CD4-positive, alpha-beta memory T cell (primary cell): Measurements from ENCODE around the gene GUF1. TPM values are rescaled to one million over a fixed set of nuclear protein-coding genes. Genes with fewer than 3 reads are reported as not detected.

Experiments
- CTCF ChIA-PET: fragments of 350-600 bp; sonication (Branson Sonifier 250); formaldehyde crosslinking; loops from one replicate; lab custom pipeline; 2021; ENCODE audit warnings: inconsistent platforms; ENCODE audit not compliant: partially characterized antibody; lab: Charles Lee
- POLR2A ChIA-PET: fragments of 350-600 bp; sonication (Branson Sonifier 250); formaldehyde crosslinking; loops from one replicate; lab custom pipeline; 2021; ENCODE audit not compliant: partially characterized antibody; lab: Charles Lee
- DNase-seq, 5 donors: peaks; one replicate each; pipeline versions ENCODE4 v3.0.0 to v3.0.0-alpha.2; 2020 to 2022; ENCODE audit warnings: mixed read lengths in 1 of 5
- H3K27ac ChIP-seq: one replicate; pipeline ENCODE4 v1.7.0; 2013; ENCODE audit warnings: low read depth, low read length
- H3K27me3 ChIP-seq: 2 replicates; pipeline ENCODE4 v1.7.0; 2013; ENCODE audit warnings: mild to moderate bottlenecking, low read length, moderate library complexity; ENCODE audit not compliant: insufficient read depth
- H3K36me3 ChIP-seq: 2 replicates; pipeline ENCODE4 v1.7.0; 2013; ENCODE audit warnings: mild to moderate bottlenecking, low read length, moderate library complexity; ENCODE audit not compliant: insufficient read depth
- H3K4me1 ChIP-seq: 2 replicates; pipeline ENCODE4 v1.7.0; 2013; ENCODE audit warnings: mild to moderate bottlenecking, low read length, moderate library complexity; ENCODE audit not compliant: insufficient read depth
- H3K4me3 ChIP-seq, 2 donors: one replicate each; pipeline ENCODE4 v1.7.0; 2013; ENCODE audit warnings: low read length in 2 of 2, mild to moderate bottlenecking in 1 of 2
- H3K9me3 ChIP-seq, 2 donors: one replicate each; pipeline ENCODE4 v1.7.0; 2013; ENCODE audit warnings: low read length in 2 of 2, control low read depth in 1 of 2; ENCODE audit not compliant: control insufficient read depth in 1 of 2
- H3K27ac Mint-ChIP-seq, 7 donors: one replicate each; pipeline ENCODE4 v1.8.0; 2020 to 2021; ENCODE audit warnings: mixed read lengths in 7 of 7, mild to moderate bottlenecking in 6 of 7, inconsistent platforms in 3 of 7, moderate library complexity in 3 of 7
- H3K27me3 Mint-ChIP-seq, 2 donors: one replicate each; pipeline ENCODE4 v1.8.0; 2020 to 2021; ENCODE audit warnings: mixed read lengths in 2 of 2
- H3K36me3 Mint-ChIP-seq, 2 donors: one replicate each; pipeline ENCODE4 v1.8.0; 2020 to 2021; ENCODE audit warnings: mixed read lengths in 2 of 2, inconsistent platforms in 1 of 2, mild to moderate bottlenecking in 1 of 2
- H3K4me1 Mint-ChIP-seq, 4 donors: one replicate each; pipeline ENCODE4 v1.8.0; 2020 to 2021; ENCODE audit warnings: mixed read lengths in 4 of 4, mild to moderate bottlenecking in 1 of 4
- H3K4me3 Mint-ChIP-seq, 8 donors: one replicate each; pipeline ENCODE4 v1.8.0; 2020 to 2021; ENCODE audit warnings: mixed read lengths in 8 of 8, mild to moderate bottlenecking in 7 of 8, moderate library complexity in 6 of 8, inconsistent platforms in 3 of 8
- H3K9me3 Mint-ChIP-seq, 8 donors: one replicate each; pipeline ENCODE4 v1.8.0; 2020 to 2021; ENCODE audit warnings: mixed read lengths in 8 of 8, mild to moderate bottlenecking in 5 of 8, inconsistent platforms in 3 of 8, moderate library complexity in 1 of 8
- intact Hi-C: fragments of 100-400 bp; cut with micrococcal nuclease; formaldehyde crosslinking; loops from one replicate; pipeline ENCODE4 v1.15.1; 2023
- polyA plus RNA-seq, 2 donors: library from polyadenylated mRNA; unstranded; fragments of 300-500 nt; fragmentation: Illumina TruSeq; gene quantifications; one replicate each; pipeline ENCODE4 v1.2.3, GENCODE V29; 2021
- total RNA-seq, 2 experiments: library from RNA; stranded (reverse); gene quantifications; one replicate each; pipeline ENCODE4 v1.2.3, GENCODE V29; 2021

Gene GUF1
- total and polyA plus RNA-seq, 4 experiments from 2014 or later, result 9.4 to 24.2 (median 17.6) TPM

GRCh38 chr4:44701037-44701436 lies 22.8 kb downstream of the GUF1 start:
- Mint-ChIP-seq H3K4me1 (no peaks in the 10 kb centered on the region), H3K27ac (peak overlapping the region in 2 of 7 donors; percentile 4 to 73), H3K27me3 (no peaks in the 10 kb centered on the region), H3K4me3 (no peak overlapping the region), H3K9me3 (no peaks in the 10 kb centered on the region), H3K36me3 (peaks cover 31 to 68% of the 10 kb centered on the region in 2 donors)
- Histone ChIP-seq H3K9me3 (no peaks in the 10 kb centered on the region), H3K27ac (no peak overlapping the region), H3K4me1 (no peaks in the 10 kb centered on the region), H3K27me3 (no peaks in the 10 kb centered on the region), H3K36me3 (peaks cover 4% of the 10 kb centered on the region), H3K4me3 (no peak overlapping the region)
- intact Hi-C loops, result no loop called here
- POLR2A ChIA-PET, result interaction anchor here (2.5 kb wide), 1 partner anchor 23 kb away, joined by 12 read pairs; the partner anchor contains the start of gene GUF1
- DNase-seq, result no peak
- CTCF ChIA-PET, result no interaction called here

GRCh38 chr4:44704673-44705072 lies 26.5 kb downstream of the GUF1 start:
- H3K27ac Mint-ChIP-seq, result peak overlapping the region in 1 of 7 donors; percentile 30
- no peak overlapping the region for H3K27ac ChIP-seq
- intact Hi-C loops, result no loop called here
- H3K27me3 Mint-ChIP-seq, result no peaks in the 10 kb centered on the region
- ChIA-PET CTCF (no interaction called here), POLR2A (no interaction called here)
- no peaks in the 10 kb centered on the region for H3K4me1 ChIP-seq
- H3K4me3 Mint-ChIP-seq, result no peak overlapping the region
- no peaks in the 10 kb centered on the region for H3K36me3 ChIP-seq
- H3K4me3 ChIP-seq, result no peak overlapping the region
- H3K27me3 ChIP-seq, result no peaks in the 10 kb centered on the region
- peaks cover 0 to 2% (median 0%) of the 10 kb centered on the region in 4 donors for H3K4me1 Mint-ChIP-seq
- no peaks in the 10 kb centered on the region for H3K9me3 Mint-ChIP-seq
- peaks cover 17 to 52% of the 10 kb centered on the region in 2 donors for H3K36me3 Mint-ChIP-seq
- H3K9me3 ChIP-seq, result no peaks in the 10 kb centered on the region
- DNase-seq, result no peak

GRCh38 chr4:44713125-44713524 lies 34.9 kb downstream of the GUF1 start:
- DNase-seq, result no peak
- POLR2A ChIA-PET, result no interaction called here
- Mint-ChIP-seq H3K9me3 (no peaks in the 10 kb centered on the region), H3K27me3 (no peaks in the 10 kb centered on the region), H3K4me3 (no peak overlapping the region), H3K36me3 (peaks cover 8 to 12% of the 10 kb centered on the region in 2 donors), H3K27ac (peak overlapping the region in 1 of 7 donors; percentile 25), H3K4me1 (peaks cover 0 to 14% (median 7%) of the 10 kb centered on the region in 4 donors)
- Histone ChIP-seq H3K4me3 (no peak overlapping the region), H3K36me3 (peaks cover 5% of the 10 kb centered on the region), H3K27me3 (no peaks in the 10 kb centered on the region), H3K27ac (no peak overlapping the region), H3K4me1 (no peaks in the 10 kb centered on the region), H3K9me3 (no peaks in the 10 kb centered on the region)
- CTCF ChIA-PET, result interaction anchor here (0.6 kb wide), 1 partner anchor 615 kb away, joined by 3 read pairs; no protein-coding TSS in a partner anchor
- intact Hi-C loops, result no loop called here

GRCh38 chr4:44716597-44716996 lies 38.4 kb downstream of the GUF1 start:
- Histone ChIP-seq H3K4me1 (peaks cover 7% of the 10 kb centered on the region), H3K27ac (no peak overlapping the region), H3K9me3 (no peaks in the 10 kb centered on the region), H3K27me3 (no peaks in the 10 kb centered on the region), H3K36me3 (peaks cover 5% of the 10 kb centered on the region), H3K4me3 (no peak overlapping the region)
- H3K4me3 Mint-ChIP-seq, result no peak overlapping the region
- H3K27ac Mint-ChIP-seq, result no peak overlapping the region
- no peaks in the 10 kb centered on the region for H3K9me3 Mint-ChIP-seq
- no peak for DNase-seq
- ChIA-PET POLR2A (interaction anchor here (2.3 kb wide), 1 partner anchor 9 kb away, joined by 6 read pairs; the partner anchor contains the start of gene GNPDA2), CTCF (no interaction called here)
- intact Hi-C loops, result no loop called here
- H3K27me3 Mint-ChIP-seq, result no peaks in the 10 kb centered on the region
- peaks cover 15 to 35% (median 23%) of the 10 kb centered on the region in 4 donors for H3K4me1 Mint-ChIP-seq
- peaks cover 8 to 14% of the 10 kb centered on the region in 2 donors for H3K36me3 Mint-ChIP-seq

DNA sequence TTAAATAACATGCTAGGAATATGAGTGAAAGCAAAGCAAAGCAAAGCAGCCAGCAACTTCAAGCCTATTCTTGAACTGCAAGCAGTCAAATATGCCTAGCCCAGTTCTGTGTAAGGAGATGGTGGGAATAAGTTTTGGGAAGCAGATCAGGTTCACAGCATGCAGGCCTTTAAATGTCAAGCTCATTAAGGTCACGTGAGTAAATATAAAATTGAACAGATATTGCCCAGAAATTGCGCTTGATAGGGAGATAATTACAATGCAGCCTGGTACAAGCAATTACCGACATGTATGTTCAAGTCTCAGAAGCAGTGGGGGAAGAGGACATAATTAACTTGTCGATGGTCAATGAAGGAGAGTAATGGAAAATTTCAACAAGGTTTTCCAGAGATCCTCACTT lies 42.2 kb downstream of the GUF1 start:
- Histone ChIP-seq H3K4me3 (no peak overlapping the region), H3K27ac (no peak overlapping the region), H3K36me3 (no peaks in the 10 kb centered on the region), H3K27me3 (no peaks in the 10 kb centered on the region), H3K4me1 (peaks cover 31% of the 10 kb centered on the region), H3K9me3 (no peaks in the 10 kb centered on the region)
- intact Hi-C loops, result no loop called here
- Mint-ChIP-seq H3K4me3 (no peak overlapping the region), H3K9me3 (no peaks in the 10 kb centered on the region), H3K4me1 (peaks cover 30 to 48% (median 39%) of the 10 kb centered on the region in 4 donors), H3K27me3 (no peaks in the 10 kb centered on the region), H3K36me3 (peaks cover 0 to 9% of the 10 kb centered on the region in 2 donors), H3K27ac (peak overlapping the region in 1 of 7 donors; percentile 9)
- no peak for DNase-seq
- ChIA-PET CTCF (no interaction called here), POLR2A (no interaction called here)

DNA sequence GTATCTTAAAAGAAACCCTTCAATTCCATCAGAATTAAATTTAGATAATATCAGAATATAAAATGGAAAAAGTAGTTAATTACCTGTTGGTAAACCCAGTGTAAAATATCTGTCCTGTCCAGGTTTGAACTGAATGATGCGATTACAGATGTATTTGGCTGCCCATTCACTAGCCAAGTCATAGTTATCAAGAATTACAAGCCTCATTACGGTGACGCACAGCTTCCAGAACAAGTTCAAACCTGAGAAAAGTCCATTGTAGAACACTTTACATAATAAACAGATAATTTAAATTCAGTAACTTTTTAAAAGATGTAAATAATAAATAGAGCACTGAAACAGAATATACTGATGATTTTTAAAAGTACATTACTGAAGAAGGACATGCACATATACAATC lies 43.8 kb downstream of the GUF1 start:
- POLR2A ChIA-PET, result interaction anchor here (1.3 kb wide), 1 partner anchor 44 kb away, joined by 4 read pairs; the partner anchor contains the start of gene GUF1

DNA sequence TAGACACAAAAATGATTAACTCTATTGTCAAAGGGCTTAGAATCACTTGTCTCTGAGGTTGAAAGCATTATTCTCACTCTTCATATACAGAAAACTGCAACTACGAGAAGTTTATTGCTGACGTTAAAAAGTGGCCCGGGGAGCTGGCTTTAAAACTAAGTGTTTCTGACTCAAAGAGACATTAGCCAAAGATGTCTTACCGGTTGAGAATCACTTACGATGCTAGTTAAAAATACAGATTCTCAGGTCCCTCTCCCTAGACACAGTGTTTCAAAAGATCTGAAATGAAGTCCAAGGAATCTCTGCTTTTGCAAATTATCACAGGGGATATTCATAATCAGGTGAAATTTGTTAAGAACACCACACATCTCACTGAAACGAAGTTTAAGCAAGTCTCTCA lies 46.9 kb downstream of the GUF1 start:
- Mint-ChIP-seq H3K4me1 (peaks cover 35 to 54% (median 44%) of the 10 kb centered on the region in 4 donors), H3K27ac (peak overlapping the region in 6 of 7 donors; percentile 57 to 98 (median 89)), H3K9me3 (no peaks in the 10 kb centered on the region), H3K36me3 (peaks cover 0 to 16% of the 10 kb centered on the region in 2 donors), H3K4me3 (peak overlapping the region; percentile 90 to 95 (median 94)), H3K27me3 (peaks cover 0 to under 1% of the 10 kb centered on the region in 2 donors)
- Histone ChIP-seq H3K4me1 (peaks cover 41% of the 10 kb centered on the region), H3K4me3 (peak overlapping the region; percentile 72 to 94), H3K27ac (no peak overlapping the region), H3K27me3 (no peaks in the 10 kb centered on the region), H3K9me3 (no peaks in the 10 kb centered on the region), H3K36me3 (no peaks in the 10 kb centered on the region)
- no peak for DNase-seq
- CTCF ChIA-PET, result interaction anchor here (1.6 kb wide), 1 partner anchor 46 kb away, joined by 4 read pairs; no protein-coding TSS in a partner anchor
- intact Hi-C loops, result no loop called here
- POLR2A ChIA-PET, result interaction anchor here (0.8 to 4.7 kb wide), 3 partner anchors 8 to 46 kb away, joined by 3 to 60 read pairs (median 6); partner anchors contain the start of gene GUF1

More for the DNA sequence above, 43.8 kb downstream of the GUF1 start:
- no peak overlapping the region for H3K27ac ChIP-seq
- H3K9me3 Mint-ChIP-seq, result no peaks in the 10 kb centered on the region
- H3K4me1 ChIP-seq, result peaks cover 37% of the 10 kb centered on the region
- CTCF ChIA-PET, result no interaction called here
- peaks cover 0 to 16% of the 10 kb centered on the region in 2 donors for H3K36me3 Mint-ChIP-seq
- H3K4me3 Mint-ChIP-seq, result no peak overlapping the region
- H3K9me3 ChIP-seq, result no peaks in the 10 kb centered on the region
- no peak overlapping the region for H3K27ac Mint-ChIP-seq
- no peaks in the 10 kb centered on the region for H3K27me3 ChIP-seq
- H3K4me1 Mint-ChIP-seq, result peaks cover 35 to 61% (median 45%) of the 10 kb centered on the region in 4 donors
- no peaks in the 10 kb centered on the region for H3K36me3 ChIP-seq
- no peak for DNase-seq
- no peak overlapping the region for H3K4me3 ChIP-seq
- intact Hi-C loops, result no loop called here
- H3K27me3 Mint-ChIP-seq, result no peaks in the 10 kb centered on the region
